Right renal pelvis (tissue), 4 donors: Measurements from ENCODE around the gene RFTN1. TPM values are rescaled to one million over a fixed set of nuclear protein-coding genes. Genes with fewer than 3 reads are reported as not detected.

ENCODE experiments used
- DNase-seq, 4 donors: peaks; one replicate each; pipeline ENCODE4 v3.0.0-alpha.2; 2013; ENCODE audit warnings: low read depth in 4 of 4, low spot score in 3 of 4, missing footprints in 1 of 4
- polyA plus RNA-seq, 4 donors: library from polyadenylated mRNA; unstranded; fragments of 120-200 nt; gene quantifications; one replicate each; pipeline ENCODE4 v1.2.1, GENCODE V29; 2013; ENCODE audit not compliant: insufficient read length in 4 of 4

Gene RFTN1
- polyA plus RNA-seq, 4 donors = 29.6 to 33.2 (median 31.4) TPM

DNA sequence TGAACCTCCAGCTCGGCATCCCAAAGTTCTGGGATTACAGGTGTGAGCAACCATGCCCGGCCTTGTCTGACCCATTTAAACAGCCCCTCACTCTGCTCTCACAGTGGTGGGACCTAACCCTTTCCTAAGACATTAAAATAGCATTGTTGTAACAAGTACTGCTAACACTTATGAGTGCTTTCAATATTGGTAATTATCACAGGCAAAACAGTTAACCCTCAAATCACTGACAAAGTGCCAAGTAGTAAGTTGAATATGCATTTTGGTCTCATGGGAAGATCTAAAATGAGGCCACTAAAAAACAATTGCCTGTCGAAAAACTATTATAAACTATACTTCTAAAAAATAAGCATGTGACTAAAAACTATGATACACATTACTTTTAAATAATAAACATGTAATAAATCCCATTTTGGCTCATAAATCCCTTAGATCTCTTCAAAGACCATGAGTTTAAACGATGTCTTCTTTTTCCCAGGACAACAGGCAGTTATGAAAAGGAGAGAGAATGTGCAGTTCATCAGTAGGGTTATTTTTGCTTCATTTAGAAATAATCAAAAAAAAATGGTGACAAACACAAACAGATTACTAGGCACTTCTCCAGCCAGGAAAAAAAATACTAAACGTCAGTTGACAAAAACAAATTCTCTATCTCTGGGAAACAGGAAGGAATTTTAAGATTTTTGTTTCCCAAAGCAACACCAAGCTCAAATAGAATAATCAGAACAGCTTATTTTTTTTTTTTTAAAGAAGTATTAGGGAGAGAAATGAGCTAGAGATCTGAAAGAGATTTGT lies 95.4 kb downstream of the RFTN1 start:
- DNase-seq = no peak

DNA sequence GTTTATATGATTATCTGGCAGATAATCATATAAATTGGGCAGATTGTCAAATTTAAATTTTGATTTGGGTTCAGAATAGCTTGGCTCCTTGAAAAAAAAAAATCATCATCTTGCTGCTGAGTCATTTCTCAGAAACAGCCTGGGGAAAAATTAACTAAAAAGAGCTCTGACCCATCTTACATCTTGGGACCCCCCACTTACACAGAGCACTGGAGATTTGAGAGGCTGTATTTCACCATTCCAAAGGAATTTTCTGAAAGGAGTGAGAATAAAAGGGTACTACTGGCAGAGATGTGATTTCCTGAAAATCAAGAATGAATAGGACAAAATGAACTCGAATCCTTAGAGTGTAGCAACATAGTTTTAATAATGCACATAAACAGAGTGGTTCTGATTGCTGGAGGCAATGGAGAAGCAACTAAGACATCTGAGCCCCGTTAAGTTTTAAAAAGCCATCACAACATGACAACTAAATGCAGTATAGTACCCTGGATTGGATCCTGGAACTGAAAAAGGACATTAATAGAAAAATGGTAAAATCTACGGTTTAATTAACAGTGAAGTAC lies 97.5 kb downstream of the RFTN1 start:
- no peak for DNase-seq

DNA sequence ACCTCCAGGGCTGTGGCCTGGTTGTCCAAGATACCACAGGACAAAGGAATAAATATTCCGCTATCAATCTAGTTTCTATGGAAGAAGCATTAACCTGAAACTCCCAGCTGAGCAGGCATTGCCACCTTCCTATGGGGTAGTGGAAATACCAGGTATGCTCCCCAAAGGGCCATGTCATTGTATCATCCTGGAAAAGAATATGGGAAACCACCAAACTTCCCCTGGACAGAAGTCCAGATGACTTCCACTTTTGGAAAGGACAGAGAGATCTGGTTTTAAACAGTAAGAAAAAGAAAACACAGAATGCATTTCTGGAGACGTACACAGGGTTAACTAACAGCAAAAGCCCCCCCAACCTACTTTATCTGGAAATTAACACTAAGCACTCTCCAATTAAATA lies 100.2 kb downstream of the RFTN1 start:
- no peak for DNase-seq

DNA sequence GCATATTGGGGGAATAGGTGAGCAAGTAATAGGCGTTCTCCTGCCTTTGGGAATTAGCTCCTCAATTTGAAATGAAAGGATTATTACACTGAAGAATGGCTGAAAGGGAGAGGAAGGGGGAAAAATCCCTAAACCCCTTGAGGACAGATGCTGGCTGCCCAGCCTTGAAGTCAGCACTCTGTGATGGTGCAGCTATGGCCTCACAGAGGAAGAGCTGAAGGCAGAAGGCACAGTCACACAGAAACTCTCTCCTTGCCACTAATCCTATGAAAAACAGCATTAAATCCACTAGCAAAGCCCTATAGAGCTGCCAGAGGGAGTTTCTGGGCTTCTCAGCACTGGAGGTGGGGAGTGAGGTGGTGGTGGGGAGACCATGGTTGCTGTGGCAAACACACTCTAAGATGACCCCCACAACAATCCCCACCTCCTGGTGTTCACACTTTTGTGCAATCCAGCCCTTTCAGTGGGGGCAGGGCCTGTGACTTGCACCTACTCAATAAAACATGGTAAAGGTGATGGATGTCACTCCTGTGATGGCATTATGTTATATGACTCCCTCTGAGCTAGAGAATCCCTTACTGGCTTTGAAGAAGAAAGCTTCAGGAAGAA lies 101.2 kb downstream of the RFTN1 start:
- no peak for DNase-seq

DNA sequence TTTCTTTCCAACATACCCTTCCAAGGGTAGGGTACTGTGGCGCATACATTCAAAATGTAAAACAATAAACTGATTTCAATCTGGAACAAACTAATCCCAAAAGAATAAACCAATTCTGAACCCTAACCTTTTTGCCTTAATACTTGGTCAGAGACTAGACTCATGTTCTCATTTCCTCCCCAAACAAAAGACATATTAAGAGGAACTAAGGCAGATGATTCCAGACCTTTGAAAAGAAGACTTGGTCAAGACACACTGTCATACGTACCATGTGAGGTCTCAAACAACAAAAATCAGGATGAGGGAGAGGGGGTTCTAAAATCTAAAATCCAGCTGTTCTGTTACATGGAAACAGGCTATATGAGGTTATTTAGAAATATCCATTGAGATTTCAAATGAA lies 102.1 kb downstream of the RFTN1 start:
- no peak for DNase-seq

DNA sequence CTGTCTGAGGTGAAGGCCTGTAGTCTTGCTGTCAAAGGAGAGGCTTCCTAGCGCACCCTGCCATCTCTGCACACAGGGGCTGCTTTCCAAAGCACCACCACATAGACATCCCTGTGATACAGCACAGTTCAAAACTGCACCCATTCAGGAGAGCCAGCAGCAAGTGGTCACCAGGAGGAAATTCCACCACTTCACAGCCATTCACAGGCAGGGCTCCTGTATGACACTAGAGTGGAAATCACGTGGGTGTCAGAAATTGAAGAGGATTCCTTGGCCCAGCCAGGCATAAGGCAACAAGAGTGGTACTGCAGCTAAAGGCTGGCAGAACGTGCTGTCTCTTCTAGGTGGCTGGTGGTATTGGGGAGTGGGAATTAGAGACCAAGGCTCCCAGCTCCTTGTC lies 102.8 kb downstream of the RFTN1 start:
- DNase-seq = no peak

DNA sequence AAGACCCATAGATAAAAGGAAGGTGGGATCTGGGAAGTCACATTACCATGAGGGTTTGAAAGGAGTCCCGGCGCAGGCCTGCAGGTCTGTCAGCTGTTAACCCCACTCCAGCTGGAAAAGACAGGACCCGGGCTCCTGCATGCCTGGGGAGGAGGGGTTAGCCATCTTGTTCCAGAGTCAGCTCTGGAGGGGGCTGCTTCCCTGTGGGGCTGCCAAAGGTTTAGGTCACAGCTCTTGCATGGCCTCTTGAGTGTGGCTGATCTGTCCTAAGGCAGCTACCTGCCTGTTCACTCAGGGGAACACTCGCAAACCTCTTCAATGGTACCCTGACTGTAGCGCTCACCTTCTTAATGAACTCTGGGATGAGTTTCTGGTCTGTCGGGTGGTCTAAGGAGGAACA lies 104.5 kb downstream of the RFTN1 start:
- DNase-seq = no peak

DNA sequence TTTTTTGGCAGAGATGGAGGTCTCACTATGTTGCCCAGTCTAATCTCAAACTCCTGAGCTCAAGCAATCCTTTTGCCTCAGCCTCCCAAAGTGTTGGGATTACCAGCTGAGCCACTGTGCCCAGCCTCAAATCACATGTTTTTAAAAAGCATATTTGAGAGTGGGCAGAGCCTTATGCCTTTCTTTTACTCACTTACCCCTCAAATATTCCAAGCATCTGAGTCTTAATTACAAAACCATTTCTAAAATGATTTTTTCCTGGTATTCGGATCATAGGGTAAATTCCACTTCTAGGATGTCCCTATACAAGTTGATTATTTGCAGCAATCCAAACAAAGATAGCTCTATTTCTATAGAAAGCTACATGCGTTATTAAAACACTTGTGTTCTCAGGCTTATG lies 106.1 kb downstream of the RFTN1 start:
- DNase-seq = no peak

DNA sequence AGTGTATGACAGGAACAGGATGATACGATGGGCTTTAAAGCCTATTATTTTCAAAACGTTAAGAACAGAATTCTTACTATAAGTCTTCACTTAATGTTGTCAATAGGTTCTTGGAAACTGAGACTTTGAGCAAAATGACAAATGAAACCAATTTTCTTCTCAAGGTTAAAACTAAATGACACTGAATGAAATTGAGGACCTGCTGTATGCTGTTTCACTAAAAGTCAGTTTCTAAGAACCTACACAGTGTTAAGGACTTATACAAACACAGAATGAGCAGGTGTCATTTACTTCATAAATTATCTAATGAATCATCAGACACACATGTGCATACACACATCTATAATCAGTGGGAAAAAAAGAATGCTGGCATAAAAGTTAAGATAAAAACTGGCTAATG lies 106.9 kb downstream of the RFTN1 start:
- DNase-seq = no peak

DNA sequence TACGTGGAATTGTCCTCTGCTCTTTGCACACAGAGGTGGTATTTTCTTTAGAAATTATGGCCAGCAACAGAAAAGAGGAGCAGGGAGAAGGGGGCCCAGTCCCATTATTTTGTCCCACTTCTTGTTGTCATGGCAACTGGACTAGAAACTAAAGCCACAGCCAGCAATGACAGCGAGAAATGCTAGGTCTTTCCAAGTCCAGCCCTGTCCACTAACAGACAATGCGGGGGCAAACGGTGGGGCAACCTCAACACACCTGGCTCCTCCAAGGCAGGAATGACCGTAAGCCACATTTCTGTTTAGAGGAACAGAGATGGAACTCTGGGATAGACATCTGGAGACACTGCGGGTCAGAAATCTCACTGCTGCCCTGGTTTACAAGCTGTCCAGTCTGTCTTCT lies 107.3 kb downstream of the RFTN1 start:
- no peak for DNase-seq

DNA sequence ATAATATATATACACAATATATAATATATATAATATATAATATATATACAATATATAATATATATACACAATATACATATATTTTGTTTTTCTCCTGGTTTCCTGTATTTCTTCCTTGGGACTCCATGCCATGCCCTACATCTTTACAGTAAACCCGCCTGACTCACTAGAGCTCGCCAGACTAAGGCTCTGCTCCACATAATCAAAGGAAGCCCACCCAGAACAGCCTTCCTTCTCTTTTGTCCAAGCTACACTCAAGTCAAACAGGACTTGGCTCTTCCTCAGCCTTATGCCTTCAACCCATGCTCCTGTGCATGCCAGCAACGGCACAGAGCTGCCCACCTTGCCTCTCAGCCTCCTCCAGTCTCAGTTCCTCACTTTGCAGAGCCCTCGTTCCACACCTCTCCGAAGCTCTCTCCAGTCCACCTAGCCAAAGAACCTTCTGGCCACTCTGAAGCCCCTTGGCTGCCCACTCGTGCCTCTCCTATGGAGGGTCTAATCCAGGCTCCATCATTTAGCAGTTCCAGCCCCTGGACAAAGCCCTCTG lies 109.1 kb downstream of the RFTN1 start:
- no peak for DNase-seq

DNA sequence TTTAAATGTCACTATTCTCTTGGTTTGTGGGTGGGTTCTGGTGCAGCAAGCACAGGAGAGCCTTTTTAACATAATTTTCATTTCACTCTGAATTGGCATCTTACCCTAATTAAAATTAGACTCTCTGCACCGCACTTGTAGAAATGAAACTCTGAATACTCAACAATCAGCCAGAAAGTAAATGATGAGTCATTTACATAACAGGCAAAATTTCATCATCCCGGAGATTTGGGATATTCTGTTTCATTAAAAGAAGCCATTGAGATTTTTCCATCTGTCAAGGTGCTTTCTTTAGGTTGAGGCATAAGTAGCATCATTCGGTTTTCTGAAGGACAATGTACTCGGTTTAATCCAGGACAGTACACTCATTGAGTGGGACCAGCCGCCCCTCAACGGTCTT lies 111.0 kb downstream of the RFTN1 start:
- no peak for DNase-seq

DNA sequence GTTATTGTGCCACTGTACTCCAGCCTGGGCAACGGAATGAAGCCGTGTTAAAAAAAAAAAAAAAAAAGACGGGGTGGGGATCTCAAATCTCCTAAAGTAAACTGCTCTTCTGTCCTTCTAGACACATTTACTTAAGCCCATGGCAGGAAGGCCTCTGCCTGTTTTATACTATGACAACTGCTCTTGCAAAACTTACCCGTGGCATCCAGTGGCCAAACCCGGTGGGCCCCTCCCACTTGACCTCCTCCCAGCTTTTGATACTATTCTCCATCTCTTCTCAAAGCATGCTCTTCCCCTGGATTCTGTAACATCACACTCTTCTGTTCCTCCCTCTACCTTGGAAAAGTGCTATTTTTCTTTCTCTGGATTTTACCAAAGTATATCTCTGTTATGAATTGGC lies 112.2 kb downstream of the RFTN1 start:
- DNase-seq = no peak

DNA sequence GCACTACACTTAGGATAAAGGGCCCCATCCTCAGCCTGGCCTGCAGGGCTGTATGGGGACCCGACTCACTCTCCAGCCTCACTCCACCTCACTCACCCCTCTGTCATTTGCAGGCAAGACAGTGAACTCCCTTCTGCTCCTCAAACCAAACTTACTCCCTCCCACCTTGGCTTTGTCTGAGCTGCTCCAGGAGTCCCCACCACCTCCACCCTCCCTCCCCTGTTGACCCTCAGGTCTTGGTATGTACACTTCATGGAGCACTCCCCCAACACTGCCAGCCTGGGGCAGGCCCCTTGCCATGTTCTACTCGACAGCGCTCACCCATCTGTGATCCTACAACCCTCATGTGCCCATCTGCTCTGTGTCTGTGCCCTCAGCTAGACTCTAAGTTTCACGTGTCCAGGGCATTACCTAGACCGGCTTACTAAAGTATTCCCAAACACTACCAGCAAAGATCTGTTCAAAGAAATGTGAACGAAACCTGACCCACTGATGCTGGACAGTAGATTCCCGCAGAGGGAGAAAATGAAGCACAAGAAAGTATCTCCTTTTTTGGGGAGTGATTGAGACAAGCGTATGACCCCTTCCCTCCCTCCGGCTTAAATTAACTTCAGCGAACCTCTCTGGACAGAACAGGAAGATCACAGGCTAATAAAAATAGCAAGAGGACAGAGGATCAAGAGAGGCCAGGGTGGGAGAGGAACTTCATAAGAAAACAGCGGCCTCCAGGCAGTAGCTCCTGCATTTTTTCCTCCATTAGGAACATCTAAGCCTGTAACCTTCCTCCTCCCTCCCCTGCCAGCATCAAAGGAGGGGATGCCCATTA lies 113.2 kb downstream of the RFTN1 start:
- peak in 2 of 4 donors; percentile 18 to 44 for DNase-seq

DNA sequence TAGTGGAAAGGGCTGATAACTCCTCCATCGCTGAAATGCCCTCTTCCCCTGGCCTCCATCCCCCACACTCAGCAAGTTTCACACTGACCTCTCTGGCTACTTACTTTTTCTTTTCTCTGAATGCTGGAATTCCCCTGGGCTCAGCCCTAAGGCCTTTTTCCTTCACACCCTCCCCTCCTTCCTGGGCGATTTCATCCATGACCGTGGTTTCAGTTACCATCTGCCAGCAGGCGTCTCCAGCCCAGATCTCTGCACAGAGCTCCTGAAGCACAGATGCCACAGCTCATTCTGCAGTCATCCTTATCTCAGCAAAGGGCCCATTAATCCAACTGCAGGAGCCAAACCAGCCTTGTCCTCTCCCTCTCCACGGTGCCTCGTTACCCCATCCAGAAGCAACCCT lies 114.0 kb downstream of the RFTN1 start:
- peak in 3 of 4 donors; percentile 45 to 61 (median 60) for DNase-seq

DNA sequence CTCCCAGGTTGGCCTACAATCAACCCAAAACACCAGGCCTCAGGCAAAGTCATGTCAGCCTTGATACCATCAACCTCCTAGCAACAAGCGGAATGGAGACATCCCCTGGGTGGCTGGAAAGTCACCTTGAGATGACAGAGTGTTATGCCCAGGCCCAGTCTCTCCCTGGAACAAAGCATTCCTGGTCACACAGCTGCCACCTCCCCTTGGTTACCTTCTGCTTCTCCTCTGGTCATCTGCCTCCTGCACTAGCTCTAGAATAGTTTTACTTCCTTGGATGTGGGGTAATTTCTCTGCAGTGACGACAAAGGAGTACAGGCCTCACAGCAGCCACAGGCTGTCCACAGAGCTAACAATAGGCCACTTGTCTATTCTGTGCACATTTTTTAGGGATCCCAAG lies 114.9 kb downstream of the RFTN1 start:
- DNase-seq = no peak

DNA sequence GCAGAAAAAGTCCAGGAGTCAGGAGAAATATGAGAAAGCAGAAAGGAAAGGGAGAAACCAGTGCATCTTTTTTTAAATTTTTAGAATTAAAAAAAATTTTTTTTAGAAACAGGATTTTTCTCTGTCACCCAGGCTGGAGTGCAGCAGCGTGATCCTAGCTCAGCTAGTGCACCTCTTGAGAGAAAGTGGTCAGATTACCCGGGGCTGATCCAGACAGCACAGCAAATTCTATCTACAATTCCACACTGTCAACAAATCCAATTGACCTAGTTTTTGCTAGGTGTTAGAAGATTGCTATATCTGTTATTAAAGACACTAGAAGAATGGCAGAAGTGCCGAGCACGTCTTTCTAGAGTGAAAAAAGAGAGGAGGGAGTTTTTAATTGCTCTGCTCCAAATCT lies 117.3 kb downstream of the RFTN1 start:
- DNase-seq = no peak

DNA sequence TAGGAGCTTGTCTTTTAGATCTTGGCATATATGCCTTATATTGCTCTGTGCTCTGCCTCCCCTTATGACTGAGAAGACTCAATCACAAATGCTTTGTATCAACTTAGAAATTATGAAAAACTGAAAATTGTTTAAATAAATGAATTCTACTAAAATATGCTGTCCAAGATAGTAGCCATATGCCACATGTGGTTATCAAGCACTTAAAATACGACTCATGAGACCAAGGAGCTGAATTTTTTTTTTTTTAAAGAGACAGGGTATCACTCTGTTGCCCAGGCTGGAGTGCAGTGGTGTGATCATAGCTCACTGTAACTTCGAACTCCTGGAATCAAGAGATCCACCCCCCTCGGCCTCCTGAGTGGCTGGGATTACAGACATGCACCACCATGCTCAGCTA lies 118.3 kb downstream of the RFTN1 start:
- DNase-seq = no peak

DNA sequence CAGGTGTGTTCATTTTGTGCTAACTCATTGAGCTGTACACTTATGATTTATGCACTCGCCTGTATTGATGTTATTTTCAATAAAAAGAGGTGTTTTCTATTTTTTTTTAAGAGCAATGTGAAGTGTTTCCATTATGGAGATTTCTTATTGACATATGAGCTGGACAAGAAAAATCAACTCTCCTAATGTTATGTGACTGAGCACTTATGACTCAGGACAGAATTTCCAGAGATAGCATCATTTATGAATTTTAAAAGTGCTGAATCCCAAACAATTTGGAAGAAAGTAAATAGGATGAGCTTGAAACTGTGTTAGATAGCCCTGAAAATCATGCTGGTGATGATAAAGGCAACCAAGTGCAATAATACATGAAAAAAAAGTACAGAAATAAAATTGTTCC lies 118.9 kb downstream of the RFTN1 start:
- no peak for DNase-seq

DNA sequence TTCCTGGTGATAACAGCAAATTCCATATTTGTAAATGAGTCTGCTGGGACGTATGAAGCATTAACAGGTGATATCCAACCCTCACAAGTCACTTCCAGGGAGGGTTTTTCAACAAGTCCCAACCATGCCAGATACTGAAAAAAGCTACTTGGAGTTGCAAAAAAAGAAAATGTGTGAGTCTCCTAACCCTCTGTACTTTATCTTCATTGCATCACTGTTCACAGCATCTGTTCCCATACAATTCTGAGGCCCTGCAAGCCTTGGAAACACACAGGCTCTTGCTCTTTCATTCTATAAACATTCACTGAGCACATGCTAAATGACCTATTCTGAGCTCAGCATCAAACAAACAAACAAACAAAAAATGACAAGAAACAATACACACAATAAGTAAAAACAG lies 120.8 kb downstream of the RFTN1 start:
- DNase-seq = no peak

DNA sequence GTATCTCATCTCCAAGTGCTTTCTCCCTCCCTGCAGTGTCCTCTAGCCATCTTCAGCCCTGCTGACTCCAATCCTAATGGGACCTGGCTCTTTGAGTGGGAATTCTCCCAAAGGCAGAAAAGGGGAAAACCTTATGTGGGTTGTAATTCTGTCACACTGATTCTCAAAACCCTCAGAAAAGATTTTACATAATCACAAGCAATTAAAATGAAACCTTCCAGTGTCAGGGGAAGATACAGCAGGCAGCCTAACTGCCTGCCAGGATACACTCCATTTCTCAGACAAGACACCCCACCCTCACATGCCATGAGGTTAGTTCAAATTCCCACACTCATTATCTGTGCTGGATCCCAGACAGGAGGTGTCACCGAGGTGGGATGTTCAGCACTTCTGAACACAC lies 121.4 kb downstream of the RFTN1 start:
- no peak for DNase-seq
